GM23338 (cell line): ENCODE data around the gene FXYD5. TPM values are rescaled to one million over a fixed set of nuclear protein-coding genes. Genes with fewer than 3 reads are reported as not detected.
A peak's percentile ranks its signal among the peaks of the same experiment; 100 is the strongest.

Experiments
- ATAC-seq: fragments of 200-7000 bp; cut with Tn5 transposase; 3 replicates; pipeline ENCODE4 v1.9.1; 2020
- DNase-seq: peaks from one replicate; pipeline ENCODE4 v3.0.0-alpha.2; 2015; ENCODE audit warnings: low spot score
- H2AFZ ChIP-seq: fragments of 200-600 bp; sonication (generic); 2 replicates; pipeline ENCODE4 v1.8.0; 2016; ENCODE audit warnings: antibody characterized with exemption, mild to moderate bottlenecking, moderate library complexity
- H3F3A ChIP-seq: fragments of 200-600 bp; sonication (generic); replicated peaks from 2 replicates; pipeline ENCODE4 v1.8.0; 2017; ENCODE audit warnings: antibody characterized with exemption, mixed run types, low read depth
- H3K27ac ChIP-seq: fragments of 200-600 bp; sonication (generic); 2 replicates; pipeline ENCODE4 v1.6.1; 2016; ENCODE audit warnings: low read depth
- H3K27me3 ChIP-seq: fragments of 200-600 bp; sonication (generic); 2 replicates; pipeline ENCODE4 v1.8.0; 2016; ENCODE audit warnings: mild to moderate bottlenecking, mixed run types, moderate library complexity; ENCODE audit not compliant: insufficient read depth
- H3K36me3 ChIP-seq: fragments of 200-600 bp; sonication (generic); 2 replicates; pipeline ENCODE4 v1.8.0; 2016; ENCODE audit warnings: mild to moderate bottlenecking; ENCODE audit not compliant: insufficient read depth
- H3K4me1 ChIP-seq: fragments of 200-600 bp; sonication (generic); 2 replicates; pipeline ENCODE4 v1.8.0; 2016; ENCODE audit warnings: mild to moderate bottlenecking, moderate library complexity; ENCODE audit not compliant: insufficient read depth
- H3K4me2 ChIP-seq: fragments of 200-600 bp; sonication (generic); 2 replicates; pipeline ENCODE4 v1.7.1; 2017; ENCODE audit warnings: mixed run types
- H3K4me3 ChIP-seq: fragments of 200-600 bp; sonication (generic); 2 replicates; pipeline ENCODE4 v1.6.1; 2016; ENCODE audit warnings: mixed run types
- H3K79me2 ChIP-seq: fragments of 200-600 bp; sonication (generic); replicated peaks from 2 replicates; pipeline ENCODE4 v1.8.0; 2017; ENCODE audit warnings: mild to moderate bottlenecking; ENCODE audit not compliant: insufficient read depth
- H3K9me2 ChIP-seq: fragments of 200-600 bp; sonication (generic); 2 replicates; pipeline ENCODE4 v1.8.0; 2017; ENCODE audit not compliant: insufficient read depth
- H4K20me1 ChIP-seq: fragments of 200-600 bp; sonication (generic); replicated peaks from 2 replicates; pipeline ENCODE4 v1.8.0; 2017; ENCODE audit warnings: mild to moderate bottlenecking; ENCODE audit not compliant: insufficient read depth
- H3K27ac Mint-ChIP-seq: 2 replicates; pipeline ENCODE4 v1.8.0; 2020; ENCODE audit warnings: inconsistent platforms, mild to moderate bottlenecking, moderate library complexity, mixed read lengths
- H3K27me3 Mint-ChIP-seq: 3 replicates; pipeline ENCODE4 v1.8.0; 2022; ENCODE audit warnings: low read depth, mild to moderate bottlenecking, moderate library complexity, mixed read lengths, inconsistent platforms; ENCODE audit not compliant: insufficient read depth, poor library complexity
- H3K36me3 Mint-ChIP-seq: 3 replicates; pipeline ENCODE4 v1.8.0; 2021; ENCODE audit warnings: low read depth, mild to moderate bottlenecking, inconsistent platforms, moderate library complexity, mixed read lengths
- H3K4me1 Mint-ChIP-seq: 3 replicates; pipeline ENCODE4 v1.8.0; 2020; ENCODE audit warnings: mild to moderate bottlenecking, inconsistent platforms, mixed read lengths
- H3K4me3 Mint-ChIP-seq: 3 replicates; pipeline ENCODE4 v1.8.0; 2021; ENCODE audit warnings: moderate library complexity, mild to moderate bottlenecking, inconsistent platforms, mixed read lengths
- H3K9me3 Mint-ChIP-seq: 3 replicates; pipeline ENCODE4 v1.8.0; 2020; ENCODE audit warnings: moderate library complexity, mild to moderate bottlenecking, inconsistent platforms, mixed read lengths
- CREB1 ChIP-seq: fragments of 250-450 bp; sonication (Bioruptor Pico); IDR thresholded peaks from 2 replicates; pipeline ENCODE4 v1.5.0; 2020; ENCODE audit warnings: low read depth, mild to moderate bottlenecking, moderate library complexity
- CTCF ChIP-seq, 2 experiments: fragments of 200-600 bp in 1 of 2; sonication (generic) in 1 of 2; conservative IDR thresholded peaks; 2 replicates each; pipeline versions ENCODE4 v1.5.1 to v1.6.1; 2016 to 2017; ENCODE audit warnings: antibody characterized with exemption in 2 of 2, low read depth in 2 of 2, mild to moderate bottlenecking in 2 of 2, moderate library complexity in 1 of 2
- EZH2 ChIP-seq: fragments of 200-600 bp; sonication (generic); IDR thresholded peaks from one replicate; pipeline ENCODE4 v1.8.0; 2017; ENCODE audit warnings: antibody characterized with exemption, mild to moderate bottlenecking, low read depth; ENCODE audit not compliant: unreplicated experiment
- EZH2phosphoT487 ChIP-seq: fragments of 200-600 bp; sonication (generic); IDR thresholded peaks from one replicate; pipeline ENCODE4 v1.8.1; 2018; ENCODE audit warnings: antibody characterized with exemption; ENCODE audit not compliant: unreplicated experiment
- JUNB ChIP-seq: IDR thresholded peaks from one replicate; pipeline ENCODE4 v1.6.1; 2016; ENCODE audit warnings: antibody characterized with exemption; ENCODE audit not compliant: unreplicated experiment
- NANOG ChIP-seq: IDR thresholded peaks from 2 replicates; pipeline ENCODE4 v1.6.1; 2016; ENCODE audit warnings: antibody characterized with exemption, borderline replicate concordance
- POLR2AphosphoS5 ChIP-seq: IDR thresholded peaks from 2 replicates; pipeline ENCODE4 v1.6.1; 2016; ENCODE audit warnings: antibody characterized with exemption, low read depth
- REST ChIP-seq: IDR thresholded peaks from one replicate; pipeline ENCODE4 v1.6.1; 2018; ENCODE audit warnings: antibody characterized with exemption; ENCODE audit not compliant: unreplicated experiment
- STAT1 ChIP-seq: IDR thresholded peaks from one replicate; pipeline ENCODE4 v1.6.1; 2016; ENCODE audit warnings: antibody characterized with exemption; ENCODE audit not compliant: unreplicated experiment
- ZNF114 ChIP-seq: fragments of 250-450 bp; sonication (Bioruptor Pico); IDR thresholded peaks from 2 replicates; pipeline ENCODE4 v1.5.0; 2020; ENCODE audit warnings: mild to moderate bottlenecking, moderate library complexity
- ZNF331 ChIP-seq: fragments of 250-450 bp; sonication (Bioruptor Pico); IDR thresholded peaks from 2 replicates; pipeline ENCODE4 v1.5.0; 2020; ENCODE audit warnings: low read depth, mild to moderate bottlenecking, moderate library complexity
- polyA plus RNA-seq: library from polyadenylated mRNA; unstranded; fragments of >200 nt; fragmentation: Nextera tagmentation; extraction: Ambion mirVana; gene quantifications from 2 replicates; pipeline ENCODE4 v1.2.1, GENCODE V29; 2016
- total RNA-seq: library from RNA; depleted of rRNA; stranded (reverse); fragments of >200 nt; shearing (Covaris generic); gene quantifications from 2 replicates; pipeline ENCODE4 v1.2.3, GENCODE V29; 2014
- TF ChIP-seq, protein P1 (sequence below): IDR thresholded peaks from 2 replicates; pipeline ENCODE4 v1.6.1; 2016; ENCODE audit warnings: antibody characterized with exemption
- TF ChIP-seq, protein P2 (sequence below): fragments of 250-450 bp; sonication (Bioruptor Pico); IDR thresholded peaks from 2 replicates; pipeline ENCODE4 v1.5.0; 2020; ENCODE audit warnings: mild to moderate bottlenecking, moderate library complexity

The FXYD5 gene
- total and polyA plus RNA-seq, 2 experiments from 2014 or later, result 97.7 to 233 TPM

DNA sequence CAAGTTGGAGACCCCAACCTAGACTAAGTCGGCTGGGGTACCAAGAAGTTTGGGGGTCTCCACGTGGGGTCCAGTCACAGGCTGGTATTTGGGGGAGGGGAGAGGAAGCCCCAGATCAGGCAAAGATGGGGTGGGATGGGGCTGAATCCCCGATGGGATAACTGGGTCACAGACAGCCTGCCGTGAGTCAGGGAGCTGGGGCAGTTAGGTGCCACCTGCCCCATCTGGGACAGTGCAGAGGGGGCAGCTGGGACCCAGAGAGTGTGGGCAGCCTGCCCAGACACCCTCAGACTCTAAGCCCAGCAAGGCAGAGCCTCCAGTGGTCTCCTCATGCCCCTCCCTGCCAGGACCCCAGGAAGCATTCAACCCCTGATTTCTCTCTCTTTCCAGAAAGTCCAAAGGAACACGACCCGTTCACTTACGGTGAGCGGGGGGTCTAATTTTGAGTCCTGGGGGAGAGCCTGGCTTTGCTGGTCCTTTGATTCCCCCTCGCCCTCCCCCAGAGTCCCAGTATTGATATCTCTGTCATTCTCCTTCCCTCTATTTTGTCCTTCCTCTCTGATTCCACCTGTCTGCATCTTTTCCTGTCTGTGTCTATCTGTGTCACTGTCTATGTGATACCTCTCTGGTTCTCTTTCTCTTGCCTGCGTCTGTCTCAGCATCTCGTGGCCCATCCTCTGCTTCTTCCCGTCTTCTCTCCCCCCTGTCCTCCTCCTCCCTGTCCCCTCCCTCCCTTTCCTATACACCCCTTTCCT is 14.2 kb upstream of the FXYD5 start:
- peak overlapping the region; percentile 69 for H3K4me2 ChIP-seq
- H3K4me1 Mint-ChIP-seq, result peaks cover 43% of the 10 kb centered on the region
- no peaks in the 10 kb centered on the region for H3K36me3 Mint-ChIP-seq
- H3F3A ChIP-seq, result peaks cover 9% of the 10 kb centered on the region; the same call in 1 of the 2 replicates
- H3K27ac ChIP-seq, result no peak overlapping the region
- no peak overlapping the region for H2AFZ ChIP-seq
- no peak for DNase-seq
- H3K27me3 Mint-ChIP-seq, result peaks cover 36% of the 10 kb centered on the region
- H3K79me2 ChIP-seq, result no peaks in the 10 kb centered on the region
- H3K4me3 Mint-ChIP-seq, result peak overlapping the region; percentile 54; the same call in 1 of the 3 replicates
- H3K9me3 Mint-ChIP-seq, result no peaks in the 10 kb centered on the region; the same call in 1 of the 3 replicates
- H3K36me3 ChIP-seq, result no peaks in the 10 kb centered on the region
- peaks cover 20% of the 10 kb centered on the region for H3K27me3 ChIP-seq
- ATAC-seq, result no peak
- H3K4me1 ChIP-seq, result peaks cover 32% of the 10 kb centered on the region
- no peak overlapping the region for H3K27ac Mint-ChIP-seq
- H3K4me3 ChIP-seq, result peak overlapping the region; percentile 46
- TF ChIP-seq ZNF331, result no peak
- no peak for TF ChIP-seq POLR2AphosphoS5
- TF ChIP-seq CREB1, result no peak
- no peak for TF ChIP-seq EZH2phosphoT487
- TF ChIP-seq STAT1, result no peak
- no peak for TF ChIP-seq JUNB
- TF ChIP-seq REST, result no peak
- no peak for TF ChIP-seq CTCF (conservative IDR thresholded peaks at IDR 0.05; ENCODE audit: low read depth in 2 of 2)
- no peak for TF ChIP-seq EZH2
- TF ChIP-seq, protein P1, sequence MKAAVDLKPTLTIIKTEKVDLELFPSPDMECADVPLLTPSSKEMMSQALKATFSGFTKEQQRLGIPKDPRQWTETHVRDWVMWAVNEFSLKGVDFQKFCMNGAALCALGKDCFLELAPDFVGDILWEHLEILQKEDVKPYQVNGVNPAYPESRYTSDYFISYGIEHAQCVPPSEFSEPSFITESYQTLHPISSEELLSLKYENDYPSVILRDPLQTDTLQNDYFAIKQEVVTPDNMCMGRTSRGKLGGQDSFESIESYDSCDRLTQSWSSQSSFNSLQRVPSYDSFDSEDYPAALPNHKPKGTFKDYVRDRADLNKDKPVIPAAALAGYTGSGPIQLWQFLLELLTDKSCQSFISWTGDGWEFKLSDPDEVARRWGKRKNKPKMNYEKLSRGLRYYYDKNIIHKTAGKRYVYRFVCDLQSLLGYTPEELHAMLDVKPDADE, result no peak
- TF ChIP-seq, protein P2, sequence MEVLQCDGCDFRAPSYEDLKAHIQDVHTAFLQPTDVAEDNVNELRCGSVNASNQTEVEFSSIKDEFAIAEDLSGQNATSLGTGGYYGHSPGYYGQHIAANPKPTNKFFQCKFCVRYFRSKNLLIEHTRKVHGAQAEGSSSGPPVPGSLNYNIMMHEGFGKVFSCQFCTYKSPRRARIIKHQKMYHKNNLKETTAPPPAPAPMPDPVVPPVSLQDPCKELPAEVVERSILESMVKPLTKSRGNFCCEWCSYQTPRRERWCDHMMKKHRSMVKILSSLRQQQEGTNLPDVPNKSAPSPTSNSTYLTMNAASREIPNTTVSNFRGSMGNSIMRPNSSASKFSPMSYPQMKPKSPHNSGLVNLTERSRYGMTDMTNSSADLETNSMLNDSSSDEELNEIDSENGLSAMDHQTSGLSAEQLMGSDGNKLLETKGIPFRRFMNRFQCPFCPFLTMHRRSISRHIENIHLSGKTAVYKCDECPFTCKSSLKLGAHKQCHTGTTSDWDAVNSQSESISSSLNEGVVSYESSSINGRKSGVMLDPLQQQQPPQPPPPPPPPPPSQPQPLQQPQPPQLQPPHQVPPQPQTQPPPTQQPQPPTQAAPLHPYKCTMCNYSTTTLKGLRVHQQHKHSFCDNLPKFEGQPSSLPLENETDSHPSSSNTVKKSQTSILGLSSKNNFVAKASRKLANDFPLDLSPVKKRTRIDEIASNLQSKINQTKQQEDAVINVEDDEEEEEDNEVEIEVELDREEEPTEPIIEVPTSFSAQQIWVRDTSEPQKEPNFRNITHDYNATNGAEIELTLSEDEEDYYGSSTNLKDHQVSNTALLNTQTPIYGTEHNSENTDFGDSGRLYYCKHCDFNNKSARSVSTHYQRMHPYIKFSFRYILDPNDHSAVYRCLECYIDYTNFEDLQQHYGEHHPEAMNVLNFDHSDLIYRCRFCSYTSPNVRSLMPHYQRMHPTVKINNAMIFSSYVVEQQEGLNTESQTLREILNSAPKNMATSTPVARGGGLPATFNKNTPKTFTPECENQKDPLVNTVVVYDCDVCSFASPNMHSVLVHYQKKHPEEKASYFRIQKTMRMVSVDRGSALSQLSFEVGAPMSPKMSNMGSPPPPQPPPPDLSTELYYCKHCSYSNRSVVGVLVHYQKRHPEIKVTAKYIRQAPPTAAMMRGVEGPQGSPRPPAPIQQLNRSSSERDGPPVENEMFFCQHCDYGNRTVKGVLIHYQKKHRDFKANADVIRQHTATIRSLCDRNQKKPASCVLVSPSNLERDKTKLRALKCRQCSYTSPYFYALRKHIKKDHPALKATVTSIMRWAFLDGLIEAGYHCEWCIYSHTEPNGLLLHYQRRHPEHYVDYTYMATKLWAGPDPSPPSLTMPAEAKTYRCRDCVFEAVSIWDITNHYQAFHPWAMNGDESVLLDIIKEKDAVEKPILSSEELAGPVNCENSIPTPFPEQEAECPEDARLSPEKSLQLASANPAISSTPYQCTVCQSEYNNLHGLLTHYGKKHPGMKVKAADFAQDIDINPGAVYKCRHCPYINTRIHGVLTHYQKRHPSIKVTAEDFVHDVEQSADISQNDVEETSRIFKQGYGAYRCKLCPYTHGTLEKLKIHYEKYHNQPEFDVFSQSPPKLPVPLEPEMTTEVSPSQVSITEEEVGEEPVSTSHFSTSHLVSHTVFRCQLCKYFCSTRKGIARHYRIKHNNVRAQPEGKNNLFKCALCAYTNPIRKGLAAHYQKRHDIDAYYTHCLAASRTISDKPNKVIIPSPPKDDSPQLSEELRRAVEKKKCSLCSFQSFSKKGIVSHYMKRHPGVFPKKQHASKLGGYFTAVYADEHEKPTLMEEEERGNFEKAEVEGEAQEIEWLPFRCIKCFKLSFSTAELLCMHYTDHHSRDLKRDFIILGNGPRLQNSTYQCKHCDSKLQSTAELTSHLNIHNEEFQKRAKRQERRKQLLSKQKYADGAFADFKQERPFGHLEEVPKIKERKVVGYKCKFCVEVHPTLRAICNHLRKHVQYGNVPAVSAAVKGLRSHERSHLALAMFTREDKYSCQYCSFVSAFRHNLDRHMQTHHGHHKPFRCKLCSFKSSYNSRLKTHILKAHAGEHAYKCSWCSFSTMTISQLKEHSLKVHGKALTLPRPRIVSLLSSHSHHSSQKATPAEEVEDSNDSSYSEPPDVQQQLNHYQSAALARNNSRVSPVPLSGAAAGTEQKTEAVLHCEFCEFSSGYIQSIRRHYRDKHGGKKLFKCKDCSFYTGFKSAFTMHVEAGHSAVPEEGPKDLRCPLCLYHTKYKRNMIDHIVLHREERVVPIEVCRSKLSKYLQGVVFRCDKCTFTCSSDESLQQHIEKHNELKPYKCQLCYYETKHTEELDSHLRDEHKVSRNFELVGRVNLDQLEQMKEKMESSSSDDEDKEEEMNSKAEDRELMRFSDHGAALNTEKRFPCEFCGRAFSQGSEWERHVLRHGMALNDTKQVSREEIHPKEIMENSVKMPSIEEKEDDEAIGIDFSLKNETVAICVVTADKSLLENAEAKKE (CRISPR knock-in tag), result no peak
- TF ChIP-seq NANOG, result no peak
- TF ChIP-seq ZNF114 (CRISPR knock-in tag), result no peak
- H4K20me1 ChIP-seq, result 0 out of 2 replicates have a peak, but pooled peaks cover 4% of the 10 kb centered on the region
- H3K9me2 ChIP-seq, result no peaks in the 10 kb centered on the region
